ENCODE data around the gene HSPBP1.
A peak's percentile ranks its signal among the peaks of the same experiment; 100 is the strongest.

GRCh38 chr19:55283548-55284377 is 3.9 kb upstream of the HSPBP1 start, which contains the start of gene BRSK1:
- TF ChIP-seq POLR2A (IDR thresholded peaks at IDR 0.05; ENCODE audit: low read depth, low read length) (no peak), RAD21 (IDR thresholded peaks at IDR 0.05; ENCODE audit: low read length) (no peak), MAFK (IDR thresholded peaks at IDR 0.05; ENCODE audit: low read depth, low read length) (no peak), CTCF (conservative IDR thresholded peaks at IDR 0.05; ENCODE audit: low read depth, low read length) (no peak), SMC3 (IDR thresholded peaks at IDR 0.05; ENCODE audit: low read depth, low read length) (no peak), BHLHE40 (IDR thresholded peaks at IDR 0.05; ENCODE audit: low read depth, low read length) (no peak), MAZ (IDR thresholded peaks at IDR 0.05; ENCODE audit: borderline replicate concordance, low read depth, low read length) (peak; percentile 92), RFX5 (IDR thresholded peaks at IDR 0.05; ENCODE audit: low read depth, low read length) (no peak), CHD1 (IDR thresholded peaks at IDR 0.05; ENCODE audit: low read depth, low read length) (no peak)
- TF ChIP-seq, protein P1, sequence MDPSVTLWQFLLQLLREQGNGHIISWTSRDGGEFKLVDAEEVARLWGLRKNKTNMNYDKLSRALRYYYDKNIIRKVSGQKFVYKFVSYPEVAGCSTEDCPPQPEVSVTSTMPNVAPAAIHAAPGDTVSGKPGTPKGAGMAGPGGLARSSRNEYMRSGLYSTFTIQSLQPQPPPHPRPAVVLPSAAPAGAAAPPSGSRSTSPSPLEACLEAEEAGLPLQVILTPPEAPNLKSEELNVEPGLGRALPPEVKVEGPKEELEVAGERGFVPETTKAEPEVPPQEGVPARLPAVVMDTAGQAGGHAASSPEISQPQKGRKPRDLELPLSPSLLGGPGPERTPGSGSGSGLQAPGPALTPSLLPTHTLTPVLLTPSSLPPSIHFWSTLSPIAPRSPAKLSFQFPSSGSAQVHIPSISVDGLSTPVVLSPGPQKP (IDR thresholded peaks at IDR 0.05; ENCODE audit: borderline replicate concordance, low read depth, low read length), result no peak
- TF ChIP-seq, protein P2, sequence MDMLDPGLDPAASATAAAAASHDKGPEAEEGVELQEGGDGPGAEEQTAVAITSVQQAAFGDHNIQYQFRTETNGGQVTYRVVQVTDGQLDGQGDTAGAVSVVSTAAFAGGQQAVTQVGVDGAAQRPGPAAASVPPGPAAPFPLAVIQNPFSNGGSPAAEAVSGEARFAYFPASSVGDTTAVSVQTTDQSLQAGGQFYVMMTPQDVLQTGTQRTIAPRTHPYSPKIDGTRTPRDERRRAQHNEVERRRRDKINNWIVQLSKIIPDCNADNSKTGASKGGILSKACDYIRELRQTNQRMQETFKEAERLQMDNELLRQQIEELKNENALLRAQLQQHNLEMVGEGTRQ (IDR thresholded peaks at IDR 0.05; ENCODE audit: low read depth, low read length), result no peak
